Activated CD8-positive, alpha-beta memory T cell treated with anti-CD3 and anti-CD28 coated beads, Interleukin-2, amount 50 U/mL, for 1 hour (primary cell): ENCODE data around the gene PKNOX2.

Experiments used
- DNase-seq: peaks from one replicate; pipeline ENCODE4 v3.0.0-alpha.2; 2020; ENCODE audit errors: extremely low read depth

PKNOX2 gene

DNA sequence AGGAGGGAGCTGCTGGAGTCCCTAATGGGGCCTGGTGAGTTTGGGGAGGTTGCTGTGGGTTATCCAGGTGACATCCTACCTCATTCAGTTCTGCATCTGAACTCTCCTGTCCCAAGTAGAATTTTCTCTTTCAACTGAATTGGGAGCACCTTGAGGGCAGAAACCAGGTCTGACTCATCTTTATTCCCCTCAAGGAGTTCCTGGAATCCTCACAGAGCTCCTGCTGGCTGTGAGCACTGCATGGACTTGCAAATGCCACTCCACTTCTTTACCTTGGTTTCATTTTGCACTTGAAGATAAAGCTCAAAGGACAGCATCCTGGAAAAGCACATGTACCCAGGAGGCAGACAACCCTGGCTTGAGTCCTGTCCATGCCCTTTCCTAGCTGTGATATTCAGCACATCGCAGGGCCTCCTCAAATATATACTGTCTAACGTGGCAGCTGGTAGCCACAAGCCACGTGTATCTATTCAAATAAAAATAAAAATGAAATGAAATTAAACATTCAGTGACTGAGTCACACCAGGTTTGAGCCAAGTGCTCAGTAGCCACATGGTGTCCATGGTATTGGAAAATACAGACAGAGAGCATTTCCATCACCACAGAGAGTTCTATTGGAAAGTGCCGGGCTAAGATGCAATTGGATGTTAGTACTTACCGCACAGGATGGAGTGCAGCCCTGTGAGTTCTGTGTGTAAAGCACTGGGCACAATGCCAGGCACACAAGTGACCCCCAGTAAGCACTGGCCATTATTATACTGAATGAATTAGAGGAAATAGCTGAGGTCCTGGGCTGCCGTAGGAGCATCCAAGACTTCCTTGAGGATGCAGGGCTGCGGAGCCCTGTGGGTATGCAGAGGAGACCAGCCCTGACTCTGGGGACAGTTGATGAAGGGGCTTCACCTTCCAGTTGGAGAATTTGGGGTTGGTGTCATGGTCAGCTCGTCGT is 149.0 kb downstream of the PKNOX2 start:
- no peak for DNase-seq

- no peak for DNase-seq
Measured at GRCh38 chr11:125314276-125315078, 149.9 kb downstream of the PKNOX2 start.

- DNase-seq, result no peak
Measured at GRCh38 chr11:125315079-125315740, 150.7 kb downstream of the PKNOX2 start.

GRCh38 chr11:125317416-125317815 is 152.9 kb downstream of the PKNOX2 start:
- DNase-seq, result no peak

DNA sequence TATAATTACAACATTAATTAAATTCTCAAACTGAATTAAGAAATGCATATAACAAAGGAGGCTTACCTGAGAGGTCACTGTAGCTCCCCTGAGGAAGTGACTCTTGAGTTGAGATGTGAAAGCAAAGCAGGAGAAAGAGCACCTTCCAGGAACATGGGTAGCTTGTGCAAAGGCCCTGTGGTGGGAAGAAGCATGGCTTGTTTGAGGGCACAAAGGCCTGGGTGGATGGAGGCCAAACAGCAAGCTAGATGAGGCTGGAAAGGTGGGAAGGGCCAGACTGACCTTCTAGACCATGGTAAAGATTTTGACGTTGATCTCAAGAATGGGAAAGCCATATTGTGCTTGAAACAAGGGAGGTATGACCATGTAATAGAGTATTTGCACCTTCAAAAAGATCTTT is 155.1 kb downstream of the PKNOX2 start:
- DNase-seq, result no peak

- DNase-seq, result no peak
Measured at GRCh38 chr11:125320347-125321076, 156.0 kb downstream of the PKNOX2 start.

DNA sequence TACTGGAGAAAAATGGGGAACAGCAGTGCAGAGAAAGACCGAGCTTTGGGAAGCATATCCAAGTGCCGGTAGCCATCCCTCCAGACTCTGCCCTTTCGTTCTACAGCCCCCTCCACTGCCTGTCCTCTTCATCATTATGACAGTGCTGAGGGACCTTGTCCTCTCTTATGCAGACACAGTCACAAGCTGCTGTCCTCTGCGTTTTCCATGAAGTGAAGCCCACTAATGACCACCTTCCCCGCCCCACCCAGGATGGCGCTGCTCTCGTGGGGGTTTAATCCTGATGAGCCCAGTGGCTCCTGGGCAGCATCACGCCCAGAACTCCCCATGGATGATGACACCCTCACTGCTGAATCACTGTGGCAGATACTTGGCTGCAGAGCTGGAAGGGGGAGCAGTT is 157.7 kb downstream of the PKNOX2 start:
- no peak for DNase-seq

DNA sequence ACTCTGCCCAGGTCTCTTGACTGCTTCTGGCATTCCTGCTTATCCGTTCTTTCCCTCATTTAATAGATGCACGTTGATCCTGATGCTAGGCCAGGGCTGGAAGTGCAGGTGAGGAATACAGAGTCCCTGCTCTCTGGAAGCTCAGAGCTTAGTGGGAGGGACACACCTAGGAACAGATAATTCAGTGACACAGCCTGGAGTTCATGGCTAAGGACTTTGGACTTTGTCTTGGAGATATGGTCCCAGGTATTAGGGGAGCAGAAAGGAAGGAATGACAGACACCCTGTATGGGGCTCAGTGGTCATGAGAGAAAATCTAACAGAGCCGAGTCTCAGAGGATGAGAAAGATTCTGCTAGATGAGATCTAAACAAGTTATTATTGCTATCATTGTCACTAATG is 160.6 kb downstream of the PKNOX2 start:
- no peak for DNase-seq

GRCh38 chr11:125326126-125326525 is 161.6 kb downstream of the PKNOX2 start:
- no peak for DNase-seq

GRCh38 chr11:125327518-125328224 is 163.1 kb downstream of the PKNOX2 start:
- DNase-seq, result no peak

DNA sequence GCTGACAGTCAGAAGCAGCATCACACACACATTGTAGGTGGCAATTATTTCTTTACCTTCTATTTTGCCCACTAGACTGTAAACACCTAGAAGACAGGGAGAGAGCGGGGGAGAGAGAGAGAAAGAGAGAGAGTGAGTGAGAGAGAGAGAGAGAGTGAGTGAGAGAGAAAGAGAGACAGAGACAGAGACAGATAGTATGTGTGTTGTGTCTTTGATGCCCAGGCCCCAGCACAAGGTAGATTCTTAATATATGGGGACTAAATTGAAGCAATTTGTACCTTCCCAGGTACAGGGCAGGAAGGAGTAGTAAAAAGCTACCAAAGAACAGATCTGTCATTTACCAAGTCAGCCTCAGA is 163.7 kb downstream of the PKNOX2 start:
- DNase-seq, result no peak

DNA sequence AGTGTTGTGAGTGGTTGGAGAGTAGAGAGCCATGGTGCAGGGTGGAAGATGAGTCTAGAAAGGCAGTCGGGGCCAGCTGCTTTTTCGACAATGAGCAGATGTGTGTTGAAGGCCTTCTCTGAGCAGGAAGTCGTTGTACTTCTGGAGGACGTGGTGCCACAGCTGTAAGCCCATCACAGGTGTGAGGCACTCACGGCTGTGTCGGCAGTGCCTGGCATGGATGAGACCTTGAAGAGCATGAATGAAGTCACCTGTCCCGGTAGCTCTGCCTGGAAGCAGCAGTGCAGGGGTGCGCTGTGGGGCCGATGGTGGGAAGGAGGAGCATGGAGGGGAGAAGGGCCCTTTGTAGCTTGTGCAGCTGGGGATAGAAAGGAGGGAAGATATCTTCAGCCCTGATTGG is 165.2 kb downstream of the PKNOX2 start:
- DNase-seq, result no peak

GRCh38 chr11:125330462-125331325 is 166.1 kb downstream of the PKNOX2 start:
- no peak for DNase-seq

- no peak for DNase-seq
Measured at GRCh38 chr11:125331357-125332035, 166.9 kb downstream of the PKNOX2 start.

DNA sequence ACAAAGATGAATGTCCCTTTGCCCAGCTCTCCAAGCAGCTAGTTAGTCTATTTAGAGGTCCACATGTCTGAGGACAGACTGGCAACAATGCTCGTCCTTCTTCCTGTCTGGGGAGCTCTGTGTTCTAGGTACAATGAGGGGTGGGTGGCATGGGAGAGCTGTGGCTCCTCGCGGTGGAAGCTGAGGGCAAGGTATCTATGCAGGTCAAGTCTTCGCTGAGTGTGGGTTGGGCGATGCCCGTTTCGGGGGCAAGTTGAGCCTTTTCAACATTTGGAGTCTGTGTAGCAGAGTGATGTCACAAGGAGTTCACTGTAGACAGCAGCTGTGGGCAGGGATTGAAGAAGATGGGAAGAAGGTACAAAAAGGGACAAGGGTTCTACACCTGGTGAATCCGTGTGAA is 168.3 kb downstream of the PKNOX2 start:
- no peak for DNase-seq

- no peak for DNase-seq
Measured at GRCh38 chr11:125333354-125334073, 169.0 kb downstream of the PKNOX2 start.

DNA sequence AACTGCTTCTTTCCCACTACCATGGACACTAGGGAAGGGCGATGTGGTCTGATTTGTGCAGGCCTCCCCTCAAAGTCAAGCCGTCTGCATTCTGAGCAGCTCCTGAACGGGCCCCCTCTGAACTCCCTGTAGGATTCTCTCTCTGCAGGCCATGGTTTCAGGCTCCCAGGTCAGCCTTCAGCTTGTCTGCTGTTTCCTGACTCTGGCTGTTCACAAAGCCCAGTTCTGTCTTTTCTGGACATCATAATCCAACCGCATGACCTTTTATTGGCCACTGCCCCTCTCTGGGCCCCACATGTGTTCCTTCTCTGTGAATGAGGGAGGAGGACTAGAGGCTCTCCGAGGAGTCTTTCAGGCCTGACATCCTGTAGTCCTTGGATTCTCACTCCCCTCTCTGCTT is 170.6 kb downstream of the PKNOX2 start:
- no peak for DNase-seq
